Measurements from ENCODE around the gene TP53TG5.
"Not testable (repeated sequence)": the region's sequence is repeated elsewhere in the genome, so short reads cannot be mapped to it uniquely, and the experiment has no call there.

The TP53TG5 gene

GRCh38 chr20:45363611-45364492 lies 14.3 kb downstream of the TP53TG5 start:
- no peak for DNase-seq

DNA sequence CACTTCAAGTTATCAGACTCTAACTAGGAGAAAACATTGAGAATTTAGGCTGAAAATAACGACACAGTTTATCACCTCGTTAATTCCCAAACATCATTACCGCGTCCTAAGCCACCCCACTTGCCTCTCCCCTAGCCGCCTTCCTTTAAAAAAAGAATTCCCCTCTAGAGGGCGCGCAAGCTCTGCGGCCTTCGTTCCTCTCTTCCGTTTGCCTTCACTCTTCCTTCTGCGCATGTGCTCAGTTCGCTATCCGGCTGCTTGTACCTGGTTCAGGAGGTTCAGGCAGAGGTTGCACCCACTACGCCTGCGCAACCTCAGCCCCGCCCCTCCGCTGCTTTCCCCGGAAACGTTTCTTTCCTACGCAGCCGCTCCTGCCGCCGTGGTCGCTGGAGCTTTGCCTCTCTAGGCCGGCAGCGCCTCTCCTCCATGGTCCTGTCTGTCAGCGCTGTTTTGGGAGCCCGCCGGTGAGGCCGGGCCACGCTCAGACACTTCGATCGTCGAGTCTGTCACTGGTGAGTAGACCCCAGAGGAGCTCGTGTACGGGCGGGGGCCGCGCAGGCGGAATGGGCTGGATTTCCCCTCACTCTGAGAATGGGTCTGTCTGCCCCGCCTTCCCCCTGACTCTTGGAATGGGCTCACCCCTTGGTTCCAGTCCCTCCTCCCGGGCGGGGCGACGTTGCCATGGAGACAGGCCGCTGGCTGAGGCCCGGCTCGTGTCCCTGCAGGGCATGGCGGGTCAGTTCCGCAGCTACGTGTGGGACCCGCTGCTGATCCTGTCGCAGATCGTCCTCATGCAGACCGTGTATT lies 15.1 kb downstream of the TP53TG5 start, which contains the start of gene SYS1:
Gene SYS1, plus strand, starts transcription at position 353 of the 807 bp plus-strand sequence. Its CDS starts 376 bp downstream, at position 729.
- peak; percentile 99 for DNase-seq

DNA sequence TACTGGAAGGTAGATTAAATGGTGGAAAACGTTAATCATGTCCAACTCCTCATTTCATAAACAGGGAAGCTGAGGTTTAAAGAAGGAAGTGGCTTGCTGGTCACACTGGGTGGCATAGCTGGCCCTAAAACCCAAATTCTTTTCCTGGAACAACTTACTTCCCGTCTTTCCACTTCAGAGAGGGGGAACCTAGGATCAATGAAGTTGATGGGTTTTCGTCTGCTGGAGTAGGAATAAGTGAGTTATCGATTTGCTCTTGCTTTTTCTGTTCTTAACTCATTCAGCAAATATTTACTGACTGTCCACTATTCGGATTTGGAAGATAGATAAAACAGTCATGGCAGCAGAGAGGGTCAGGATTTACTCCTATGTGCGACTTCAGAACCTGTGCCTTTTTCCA lies 16.3 kb downstream of the TP53TG5 start:
- DNase-seq: no peak

DNA sequence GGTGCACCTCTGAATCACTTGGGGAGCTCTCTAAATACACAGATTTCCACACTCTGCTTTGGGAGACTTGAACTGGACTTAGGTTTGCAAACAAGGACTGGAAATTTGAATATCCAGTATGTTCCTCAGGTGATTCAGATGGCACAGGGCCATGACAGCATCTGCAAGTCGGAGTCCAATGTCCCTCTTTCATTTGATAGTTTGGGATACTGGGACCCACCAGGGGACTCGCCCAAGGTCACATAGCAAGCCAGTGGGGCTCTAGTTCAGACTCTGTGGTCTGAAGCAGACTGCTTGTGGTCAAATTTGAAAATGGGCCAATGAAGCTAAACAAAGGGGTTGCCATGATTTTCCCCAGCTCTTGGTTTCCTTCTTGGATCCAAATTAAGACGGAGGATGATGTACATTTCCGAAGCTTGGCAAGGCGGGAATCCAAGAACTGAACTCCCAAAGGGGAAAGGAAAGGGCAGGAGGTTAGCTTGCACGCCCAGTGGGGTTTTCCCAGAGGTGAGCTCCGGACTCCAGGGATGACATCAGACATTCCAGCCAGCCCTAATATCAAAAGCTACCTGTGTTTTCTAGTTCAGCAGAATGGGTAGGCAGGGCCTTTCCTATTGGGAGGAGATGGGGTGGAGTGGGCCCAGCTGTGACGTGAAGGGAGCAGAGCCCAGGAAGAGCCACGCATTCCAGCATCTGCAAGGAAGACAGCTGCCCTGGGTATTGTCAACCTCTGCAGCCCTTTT lies 18.5 kb downstream of the TP53TG5 start:
- no peak for DNase-seq

GRCh38 chr20:45359069-45359405 lies 19.1 kb downstream of the TP53TG5 start:
- DNase-seq: no peak

- no peak for DNase-seq
These were observed 19.6 kb downstream of the TP53TG5 start for GRCh38 chr20:45358282-45359068.

- DNase-seq: no peak
These were observed 22.7 kb downstream of the TP53TG5 start for GRCh38 chr20:45355209-45356084.

GRCh38 chr20:45354423-45355208 lies 23.5 kb downstream of the TP53TG5 start:
- no peak for DNase-seq

GRCh38 chr20:45353746-45354145 lies 24.4 kb downstream of the TP53TG5 start:
- no peak for DNase-seq

DNA sequence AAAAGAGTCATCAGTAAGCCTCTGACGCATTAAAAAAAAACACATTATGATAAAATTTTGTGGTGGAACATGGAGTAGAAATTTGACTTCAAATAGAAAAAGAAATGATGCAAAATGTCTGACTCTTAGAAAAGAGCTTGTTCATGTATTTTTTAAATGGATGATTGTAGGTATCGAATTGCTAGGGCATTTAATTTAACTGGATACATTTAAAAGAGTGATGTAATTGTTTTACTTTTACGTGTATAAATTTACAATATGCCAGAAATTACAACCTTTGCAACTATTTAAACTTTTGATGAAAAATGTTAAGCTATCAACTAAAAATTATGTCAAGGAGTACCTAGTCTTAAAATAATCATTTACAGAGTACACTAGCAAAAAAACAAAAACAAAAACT lies 25.4 kb downstream of the TP53TG5 start:
- no peak for DNase-seq

DNA sequence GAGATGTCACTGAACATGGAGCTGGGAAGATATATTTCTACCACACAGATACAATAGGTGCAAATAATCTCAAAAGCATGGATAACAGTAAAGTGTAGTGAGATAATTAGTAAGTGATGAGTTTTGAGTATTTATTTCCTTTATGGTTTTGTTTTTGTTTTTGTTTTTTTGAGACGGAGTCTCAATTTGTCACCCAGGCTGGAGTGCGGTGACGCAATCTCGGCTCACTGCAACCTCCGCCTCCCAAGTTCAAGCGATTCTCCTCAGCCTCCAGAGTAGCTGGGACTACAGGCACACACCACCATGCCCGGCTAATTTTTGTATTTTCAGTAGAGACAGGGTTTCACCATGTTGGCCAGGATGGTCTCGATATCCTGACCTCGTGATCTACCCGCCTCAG lies 27.3 kb downstream of the TP53TG5 start:
- DNase-seq: not testable (repeated sequence)

- no peak for DNase-seq
These were observed 27.9 kb downstream of the TP53TG5 start for GRCh38 chr20:45350217-45350616.

DNA sequence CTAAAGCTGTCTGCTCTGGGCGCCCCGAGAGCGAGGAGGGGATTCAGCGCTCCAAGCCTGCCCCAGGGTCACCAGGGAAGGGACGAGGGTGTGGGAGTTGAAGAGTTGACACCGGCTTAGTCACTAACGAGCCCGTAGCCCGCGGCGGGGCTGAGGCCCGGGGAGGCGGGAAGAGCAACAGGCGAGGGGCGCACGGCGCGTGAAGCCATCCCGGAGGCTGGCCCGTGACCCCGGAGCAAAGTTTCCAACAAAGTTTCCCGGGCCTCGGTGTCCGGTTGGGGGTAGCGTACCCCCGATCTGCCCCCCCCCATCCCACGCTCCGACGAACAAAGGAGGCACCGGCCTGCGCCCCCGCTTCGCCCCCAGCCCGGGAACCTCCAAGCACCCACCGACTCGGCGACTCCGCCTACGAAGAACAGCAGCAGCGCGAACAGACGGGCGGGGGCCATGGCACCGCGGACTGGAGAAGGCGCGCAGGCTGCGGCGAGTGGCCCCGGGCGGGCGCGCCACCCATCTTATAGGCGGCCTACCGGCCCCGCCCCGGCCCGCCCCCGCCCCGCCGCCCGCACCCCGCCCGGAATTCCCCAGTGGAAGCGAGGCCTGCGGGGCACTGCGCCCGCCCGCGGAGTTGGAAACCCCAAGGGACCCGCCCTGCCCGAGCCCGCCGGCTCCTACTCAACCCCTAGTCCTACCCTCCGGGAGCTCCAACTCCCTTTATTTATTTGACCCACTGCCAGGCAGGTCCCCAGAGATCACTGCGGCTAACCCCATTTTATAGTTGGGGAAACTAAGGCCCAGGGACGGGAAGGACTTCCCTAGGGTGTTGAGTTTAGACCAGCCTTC lies 30.0 kb downstream of the TP53TG5 start, which contains the start of gene SDC4:
Gene SDC4, minus strand, starts transcription at position 489 of the 843 bp plus-strand sequence. Its CDS starts 40 bp downstream, at position 449.
- peak; percentile 59 for DNase-seq

- DNase-seq: no peak
These were observed 30.7 kb downstream of the TP53TG5 start for GRCh38 chr20:45347297-45347935.

GRCh38 chr20:45346851-45347250 lies 31.3 kb downstream of the TP53TG5 start:
- DNase-seq: no peak

DNA sequence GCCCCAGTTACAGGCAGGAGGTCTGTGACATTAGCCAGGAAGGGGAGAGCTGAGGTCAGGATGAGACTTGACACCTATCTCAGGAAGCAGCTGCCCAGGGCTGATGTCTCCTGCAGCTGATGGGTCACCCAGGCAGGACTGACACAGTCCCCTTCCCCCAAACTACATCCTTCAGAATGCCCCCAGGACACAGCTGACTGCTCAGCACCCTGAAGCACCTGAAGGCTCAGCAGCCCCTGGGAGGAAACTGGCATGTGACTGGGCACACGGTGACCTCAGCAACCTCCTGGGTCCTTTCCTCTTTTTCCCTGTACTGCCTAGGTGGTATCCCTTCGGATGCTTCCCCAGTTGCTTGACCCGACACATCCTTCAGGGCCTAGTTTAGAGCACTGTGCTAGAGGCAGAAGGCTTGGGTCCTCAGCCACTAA lies 31.8 kb downstream of the TP53TG5 start:
- DNase-seq: no peak

DNA sequence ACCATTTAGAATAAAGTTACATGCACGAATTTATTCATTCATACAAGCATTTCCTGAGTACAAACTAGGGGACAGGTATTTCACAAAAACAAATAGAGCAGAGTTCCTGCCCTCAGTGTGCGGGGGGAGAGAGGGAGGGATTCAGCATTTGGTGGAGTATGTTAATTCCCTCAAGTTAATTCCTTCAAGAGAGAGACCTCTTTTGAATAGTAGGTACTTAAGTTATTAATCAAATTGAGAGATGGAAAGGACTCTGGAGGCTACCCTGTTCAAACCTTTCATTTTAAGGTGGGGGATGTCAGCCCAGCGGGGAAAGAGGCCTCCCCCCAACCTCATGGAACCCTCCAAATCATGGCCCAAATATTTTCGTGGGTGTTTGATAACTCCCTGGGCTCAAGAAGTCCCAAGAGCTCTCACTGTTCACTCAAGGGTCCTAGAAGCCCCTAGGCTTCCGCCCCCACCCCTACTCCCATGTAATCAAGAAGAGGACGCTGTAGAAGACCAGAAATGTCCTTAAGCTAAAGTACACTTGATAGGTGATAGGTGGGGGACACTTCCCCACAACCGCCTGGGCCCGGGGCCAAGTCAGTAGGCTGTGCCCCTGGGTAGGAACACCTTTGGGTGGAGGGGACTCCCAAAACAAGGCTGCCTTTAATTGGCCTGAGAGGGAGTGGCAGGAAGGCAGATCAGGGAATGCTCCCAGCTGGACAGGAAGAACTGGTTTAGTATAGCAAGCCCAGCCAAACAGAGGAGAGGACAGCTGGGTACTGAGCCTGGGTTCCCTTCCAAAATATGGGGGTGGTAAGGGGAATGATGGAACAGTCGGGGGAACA lies 32.8 kb downstream of the TP53TG5 start:
- no peak for DNase-seq

Measured in NCI-H526 treated with DMSO at 0.1 percent for 48 hours (cell line).